Gastrocnemius medialis (tissue), 4 donors: ENCODE data around the gene FMN2. TPM values are rescaled to one million over a fixed set of nuclear protein-coding genes. Genes with fewer than 3 reads are reported as not detected.

Experiments used
- ATAC-seq, 2 donors: fragments of 150-250 bp; one replicate each; pipeline ENCODE4 v1.9.1; 2016
- DNase-seq, 2 donors: peaks; one replicate each; pipeline ENCODE4 v3.0.0-alpha.2; 2019
- H3K27ac ChIP-seq, 4 donors: fragments of 200-600 bp; sonication (generic); 1 replicate in 1 of 4; 2 replicates in 3 of 4; pipeline ENCODE4 v1.5.1; 2016 to 2018; ENCODE audit warnings: mild to moderate bottlenecking in 2 of 4, moderate library complexity in 1 of 4
- H3K27me3 ChIP-seq, 3 donors: fragments of 200-600 bp; sonication (generic) in 2 of 3; 1 replicate in 1 of 3; 2 replicates in 2 of 3; pipeline versions ENCODE4 v1.5.1 to v1.6.0; 2016 to 2019; ENCODE audit warnings: mild to moderate bottlenecking in 1 of 3, moderate library complexity in 1 of 3
- H3K36me3 ChIP-seq, 2 donors: fragments of 200-600 bp; sonication (generic) in 1 of 2; one replicate each; pipeline ENCODE4 v1.5.1; 2017 to 2018
- H3K4me1 ChIP-seq, 2 donors: fragments of 200-600 bp; sonication (generic) in 1 of 2; one replicate each; pipeline ENCODE4 v1.5.1; 2016 to 2017; ENCODE audit warnings: mild to moderate bottlenecking in 2 of 2
- H3K4me3 ChIP-seq, 4 donors: fragments of 200-600 bp; sonication (generic) in 3 of 4; 1 replicate in 1 of 4; 2 replicates in 3 of 4; pipeline ENCODE4 v1.5.1; 2016 to 2019; ENCODE audit warnings: mild to moderate bottlenecking in 2 of 4
- H3K9me3 ChIP-seq, 3 donors: fragments of 200-600 bp; sonication (generic) in 2 of 3; 1 replicate in 1 of 3; 2 replicates in 2 of 3; pipeline ENCODE4 v1.5.1; 2016 to 2019
- CTCF ChIP-seq, 5 experiments: fragments of 450-650 bp in 3 of 5; fragments of 200-600 bp in 2 of 5; sonication (generic) in 2 of 5; IDR thresholded peaks in 4 of 5; conservative IDR thresholded peaks in 1 of 5; 1 replicate in 4 of 5; 2 replicates in 1 of 5; pipeline ENCODE4 v1.5.1; 2016 to 2019; ENCODE audit warnings: antibody characterized with exemption in 5 of 5, mild to moderate bottlenecking in 3 of 5, moderate library complexity in 3 of 5
- POLR2A ChIP-seq, 2 donors: fragments of 450-650 bp; IDR thresholded peaks; one replicate each; pipeline ENCODE4 v1.6.1; 2017; ENCODE audit warnings: antibody characterized with exemption in 2 of 2, mild to moderate bottlenecking in 2 of 2, moderate library complexity in 2 of 2
- in situ Hi-C, 4 donors: fragments of 200-750 bp; cut with MboI; loops; one replicate each; pipeline versions ENCODE4 v1.15.0 to v1.8.0; 2017; ENCODE audit warnings: low sequenced_read_pairs in 4 of 4
- intact Hi-C: fragments of 100-400 bp; cut with DNase I; formaldehyde crosslinking; loops from one replicate; pipeline ENCODE4 v1.15.1; 2023; ENCODE audit warnings: low total_unique reads
- total RNA-seq, 4 donors: library from RNA; depleted of rRNA; stranded (reverse); fragments of >200 nt; gene quantifications; one replicate each; pipeline versions ENCODE4 v1.1.0 to v1.2.3, GENCODE V29; 2016

FMN2 gene
- total RNA-seq, 4 donors from 2014 or later: 0.51 TPM; not detected in 3

GRCh38 chr1:240350910-240351331 is 259.2 kb downstream of the FMN2 start:
- TF ChIP-seq POLR2A (IDR thresholded peaks at IDR 0.05) (no peak), CTCF (IDR thresholded peaks at IDR 0.05 in 4 of 5, conservative IDR thresholded peaks at IDR 0.05 in 1 of 5) (no peak)
- DNase-seq (no peak), ATAC-seq (no peak)
- Histone ChIP-seq H3K4me3 (no peak overlapping the region), H3K27ac (no peak overlapping the region), H3K4me1 (no peaks in the 10 kb centered on the region), H3K27me3 (no peaks in the 10 kb centered on the region), H3K36me3 (no peaks in the 10 kb centered on the region), H3K9me3 (no peaks in the 10 kb centered on the region)
- intact Hi-C loops (no loop called here), in situ Hi-C loops (no loop called here)

GRCh38 chr1:240351690-240352089 is 260.0 kb downstream of the FMN2 start:
- Histone ChIP-seq H3K9me3 (no peaks in the 10 kb centered on the region), H3K36me3 (no peaks in the 10 kb centered on the region), H3K27ac (no peak overlapping the region), H3K4me3 (no peak overlapping the region), H3K27me3 (no peaks in the 10 kb centered on the region), H3K4me1 (no peaks in the 10 kb centered on the region)
- TF ChIP-seq CTCF (IDR thresholded peaks at IDR 0.05 in 4 of 5, conservative IDR thresholded peaks at IDR 0.05 in 1 of 5) (no peak), POLR2A (IDR thresholded peaks at IDR 0.05) (no peak)
- ATAC-seq (no peak), DNase-seq (no peak)
- intact Hi-C loops: no loop called here
- in situ Hi-C loops: no loop called here

GRCh38 chr1:240352769-240353168 is 261.1 kb downstream of the FMN2 start:
- Histone ChIP-seq H3K36me3 (no peaks in the 10 kb centered on the region), H3K4me1 (no peaks in the 10 kb centered on the region), H3K27ac (no peak overlapping the region), H3K27me3 (no peaks in the 10 kb centered on the region), H3K4me3 (no peak overlapping the region), H3K9me3 (no peaks in the 10 kb centered on the region)
- DNase-seq (no peak), ATAC-seq (no peak)
- no peak for TF ChIP-seq CTCF (IDR thresholded peaks at IDR 0.05 in 4 of 5, conservative IDR thresholded peaks at IDR 0.05 in 1 of 5)
- no peak for TF ChIP-seq POLR2A (IDR thresholded peaks at IDR 0.05)
- intact Hi-C loops (no loop called here), in situ Hi-C loops (no loop called here)

GRCh38 chr1:240356568-240356967 is 264.9 kb downstream of the FMN2 start:
- H3K36me3 ChIP-seq: no peaks in the 10 kb centered on the region
- H3K27me3 ChIP-seq: no peaks in the 10 kb centered on the region
- intact Hi-C loops (no loop called here), in situ Hi-C loops (no loop called here)
- TF ChIP-seq POLR2A (IDR thresholded peaks at IDR 0.05) (no peak), CTCF (IDR thresholded peaks at IDR 0.05 in 4 of 5, conservative IDR thresholded peaks at IDR 0.05 in 1 of 5) (no peak)
- no peaks in the 10 kb centered on the region for H3K4me1 ChIP-seq
- H3K4me3 ChIP-seq: no peak overlapping the region
- H3K9me3 ChIP-seq: no peaks in the 10 kb centered on the region
- ATAC-seq (no peak), DNase-seq (no peak)
- H3K27ac ChIP-seq: no peak overlapping the region

DNA sequence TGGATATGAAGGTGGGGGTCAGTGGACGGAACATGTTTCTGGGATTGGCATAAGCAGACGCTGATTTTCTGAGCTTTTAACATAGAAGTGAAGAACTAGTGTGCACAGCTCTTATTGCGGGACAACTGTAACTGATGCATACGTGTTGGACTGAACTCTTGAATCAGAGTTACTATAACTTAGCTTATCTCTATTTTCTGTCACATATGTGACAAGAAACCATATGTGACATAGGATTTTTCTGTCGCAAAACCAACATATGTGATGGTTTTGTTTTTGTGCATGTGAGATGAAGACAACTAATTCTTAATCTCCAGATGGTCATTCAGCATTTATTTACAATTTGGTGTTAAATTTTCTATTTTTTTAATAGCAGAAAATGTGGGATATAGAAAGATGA is 270.4 kb downstream of the FMN2 start:
- no peak for ATAC-seq
- no peak overlapping the region for H3K4me3 ChIP-seq
- DNase-seq: no peak
- no peak overlapping the region for H3K27ac ChIP-seq
- no peaks in the 10 kb centered on the region for H3K4me1 ChIP-seq
- no peaks in the 10 kb centered on the region for H3K27me3 ChIP-seq
- H3K9me3 ChIP-seq: no peaks in the 10 kb centered on the region
- TF ChIP-seq POLR2A (IDR thresholded peaks at IDR 0.05) (no peak), CTCF (IDR thresholded peaks at IDR 0.05 in 4 of 5, conservative IDR thresholded peaks at IDR 0.05 in 1 of 5) (no peak)
- in situ Hi-C loops: no loop called here
- intact Hi-C loops: no loop called here
- H3K36me3 ChIP-seq: no peaks in the 10 kb centered on the region
